NCI-H1417 (cell line): ENCODE results near the gene OR6K2.

Experiments used
- DNase-seq, 3 experiments: peaks; one replicate each; lab custom pipeline; 2025; lab: John Stamatoyannopoulos, UW

Gene OR6K2

GRCh38 chr1:158685085-158685484 is 15.4 kb downstream of the OR6K2 start:
- no peak for DNase-seq

GRCh38 chr1:158681606-158682005 is 18.8 kb downstream of the OR6K2 start:
- no peak for DNase-seq

GRCh38 chr1:158679289-158679688 is 21.2 kb downstream of the OR6K2 start:
- DNase-seq: no peak

- DNase-seq: no peak
Measured at GRCh38 chr1:158675563-158676323, 24.7 kb downstream of the OR6K2 start.

- DNase-seq: no peak
Measured at GRCh38 chr1:158674302-158674701, 26.1 kb downstream of the OR6K2 start.

- DNase-seq: no peak
Measured at GRCh38 chr1:158666037-158666436, 34.4 kb downstream of the OR6K2 start.

GRCh38 chr1:158654571-158654970 is 45.9 kb downstream of the OR6K2 start:
- DNase-seq: peak in 1 of 3 experiments; percentile 14

GRCh38 chr1:158654086-158654485 is 46.4 kb downstream of the OR6K2 start:
- no peak for DNase-seq

- DNase-seq: no peak
Measured at GRCh38 chr1:158652721-158653334, 47.6 kb downstream of the OR6K2 start.
